Astrocyte (in vitro differentiated cells and primary cell): ENCODE data around the gene TPGS1. TPM values are rescaled to one million over a fixed set of nuclear protein-coding genes. Genes with fewer than 3 reads are reported as not detected.

Experiments used
- DNase-seq: peaks from one replicate; pipeline ENCODE4 v3.0.0-alpha.2; 2010; ENCODE audit warnings: low read depth
- FAIRE-seq: peaks from 2 replicates; lab custom pipeline; 2011; peaks lifted over from hg19 to GRCh38; lab: Jason Lieb, UNC
- H2AFZ ChIP-seq: 2 replicates; pipeline ENCODE4 v1.6.0; 2012; ENCODE audit warnings: low read depth, low read length, inconsistent platforms
- H3K27ac ChIP-seq: 2 replicates; pipeline ENCODE4 v1.5.1; 2011; ENCODE audit warnings: low read depth, low read length, inconsistent platforms
- H3K27me3 ChIP-seq: 2 replicates; pipeline ENCODE4 v1.6.0; 2011; ENCODE audit warnings: low read length, inconsistent platforms; ENCODE audit not compliant: insufficient read depth
- H3K36me3 ChIP-seq: 2 replicates; pipeline ENCODE4 v1.5.1; 2011; ENCODE audit warnings: low read length, inconsistent platforms; ENCODE audit not compliant: insufficient read depth
- H3K4me1 ChIP-seq: 2 replicates; pipeline ENCODE4 v1.5.1; 2011; ENCODE audit warnings: low read length, inconsistent platforms; ENCODE audit not compliant: insufficient read depth
- H3K4me2 ChIP-seq: 2 replicates; pipeline ENCODE4 v1.6.0; 2012; ENCODE audit warnings: low read length, inconsistent platforms
- H3K4me3 ChIP-seq: 2 replicates; pipeline ENCODE4 v1.5.1; 2011; ENCODE audit warnings: low read depth, mild to moderate bottlenecking, low read length, inconsistent platforms; ENCODE audit not compliant: insufficient read depth
- H3K79me2 ChIP-seq: 2 replicates; pipeline ENCODE4 v1.6.0; 2012; ENCODE audit warnings: mild to moderate bottlenecking, low read length, inconsistent platforms; ENCODE audit not compliant: insufficient read depth
- H3K9ac ChIP-seq: 2 replicates; pipeline ENCODE4 v1.6.0; 2012; ENCODE audit warnings: mild to moderate bottlenecking, low read length, inconsistent platforms
- H3K9me3 ChIP-seq: 2 replicates; pipeline ENCODE4 v1.5.1; 2012; ENCODE audit warnings: low read depth, mild to moderate bottlenecking, low read length, inconsistent platforms; ENCODE audit not compliant: insufficient read depth
- H4K20me1 ChIP-seq: 2 replicates; pipeline ENCODE4 v1.6.0; 2012; ENCODE audit warnings: low read length, inconsistent platforms; ENCODE audit not compliant: insufficient read depth
- H3K27ac Mint-ChIP-seq: one replicate; pipeline ENCODE4 v1.8.0; 2021; ENCODE audit warnings: mild to moderate bottlenecking, mixed read lengths; ENCODE audit not compliant: unreplicated experiment
- H3K27me3 Mint-ChIP-seq: one replicate; pipeline ENCODE4 v1.8.0; 2021; ENCODE audit warnings: low read depth, mixed read lengths; ENCODE audit not compliant: unreplicated experiment
- H3K36me3 Mint-ChIP-seq: one replicate; pipeline ENCODE4 v1.8.0; 2021; ENCODE audit warnings: low read depth, mixed read lengths; ENCODE audit not compliant: unreplicated experiment
- H3K4me1 Mint-ChIP-seq: one replicate; pipeline ENCODE4 v1.8.0; 2021; ENCODE audit warnings: low read depth, mixed read lengths; ENCODE audit not compliant: unreplicated experiment
- H3K4me3 Mint-ChIP-seq: one replicate; pipeline ENCODE4 v1.8.0; 2021; ENCODE audit warnings: mild to moderate bottlenecking, moderate library complexity, mixed read lengths; ENCODE audit not compliant: unreplicated experiment
- H3K9me3 Mint-ChIP-seq: one replicate; pipeline ENCODE4 v1.8.0; 2021; ENCODE audit warnings: mild to moderate bottlenecking, mixed read lengths; ENCODE audit not compliant: unreplicated experiment
- CTCF ChIP-seq: IDR thresholded peaks from 2 replicates; pipeline ENCODE4 v1.5.1; 2011; ENCODE audit warnings: low read depth, mild to moderate bottlenecking, inconsistent platforms, low read length, moderate library complexity; ENCODE audit not compliant: insufficient read depth
- EZH2 ChIP-seq: IDR thresholded peaks from 2 replicates; pipeline ENCODE4 v1.6.1; 2012; ENCODE audit warnings: mild to moderate bottlenecking, low read length, inconsistent platforms; ENCODE audit not compliant: insufficient read depth
- total RNA-seq: library from RNA; stranded (reverse); gene quantifications from 2 replicates; pipeline ENCODE4 v1.2.1, GENCODE V29; 2021

Gene TPGS1
- total RNA-seq, 1 donor from 2014 or later, result 17.9 TPM

DNA sequence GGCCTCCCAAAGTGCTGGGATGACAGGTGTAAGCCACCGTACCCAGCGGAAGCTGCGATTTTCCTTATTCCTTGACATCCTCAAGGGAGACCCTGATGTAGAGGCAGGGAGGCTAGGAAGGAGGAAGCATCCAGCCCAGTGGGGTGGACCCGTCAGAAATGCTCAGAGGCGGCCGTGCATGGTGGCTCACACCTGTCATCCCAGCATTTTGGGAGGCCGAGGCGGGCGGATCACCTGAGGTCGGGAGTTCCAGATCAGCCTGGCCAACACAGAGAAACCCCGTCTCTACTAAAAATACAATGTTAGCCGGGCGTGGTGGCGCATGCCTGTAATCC, 48.1 kb downstream of the TPGS1 start:
- Histone ChIP-seq H3K4me1 (no peaks in the 10 kb centered on the region), H3K4me3 (no peak overlapping the region), H3K27ac (no peak overlapping the region), H3K36me3 (no peaks in the 10 kb centered on the region), H4K20me1 (no peaks in the 10 kb centered on the region), H3K9me3 (no peaks in the 10 kb centered on the region), H2AFZ (no peak overlapping the region), H3K4me2 (no peak overlapping the region), H3K27me3 (no peaks in the 10 kb centered on the region), H3K79me2 (no peaks in the 10 kb centered on the region), H3K9ac (no peak overlapping the region)
- Mint-ChIP-seq H3K9me3 (no peaks in the 10 kb centered on the region), H3K36me3 (no peaks in the 10 kb centered on the region), H3K4me3 (no peak overlapping the region), H3K27ac (no peak overlapping the region), H3K27me3 (no peaks in the 10 kb centered on the region), H3K4me1 (no peaks in the 10 kb centered on the region)
- TF ChIP-seq EZH2, result no peak
- no peak for TF ChIP-seq CTCF
- DNase-seq (no peak), FAIRE-seq (no peak)

GRCh38 chr19:556611-557382, 49.5 kb downstream of the TPGS1 start:
- Histone ChIP-seq H3K36me3 (no peaks in the 10 kb centered on the region), H3K27me3 (no peaks in the 10 kb centered on the region), H3K4me2 (no peak overlapping the region), H3K4me3 (no peak overlapping the region), H3K79me2 (no peaks in the 10 kb centered on the region), H4K20me1 (no peaks in the 10 kb centered on the region), H2AFZ (no peak overlapping the region), H3K27ac (no peak overlapping the region), H3K9me3 (no peaks in the 10 kb centered on the region), H3K4me1 (no peaks in the 10 kb centered on the region), H3K9ac (no peak overlapping the region)
- H3K9me3 Mint-ChIP-seq, result no peaks in the 10 kb centered on the region
- FAIRE-seq (no peak), DNase-seq (no peak)
- H3K4me3 Mint-ChIP-seq, result no peak overlapping the region
- no peaks in the 10 kb centered on the region for H3K4me1 Mint-ChIP-seq
- no peak for TF ChIP-seq CTCF
- no peaks in the 10 kb centered on the region for H3K27me3 Mint-ChIP-seq
- H3K36me3 Mint-ChIP-seq, result no peaks in the 10 kb centered on the region
- no peak overlapping the region for H3K27ac Mint-ChIP-seq

DNA sequence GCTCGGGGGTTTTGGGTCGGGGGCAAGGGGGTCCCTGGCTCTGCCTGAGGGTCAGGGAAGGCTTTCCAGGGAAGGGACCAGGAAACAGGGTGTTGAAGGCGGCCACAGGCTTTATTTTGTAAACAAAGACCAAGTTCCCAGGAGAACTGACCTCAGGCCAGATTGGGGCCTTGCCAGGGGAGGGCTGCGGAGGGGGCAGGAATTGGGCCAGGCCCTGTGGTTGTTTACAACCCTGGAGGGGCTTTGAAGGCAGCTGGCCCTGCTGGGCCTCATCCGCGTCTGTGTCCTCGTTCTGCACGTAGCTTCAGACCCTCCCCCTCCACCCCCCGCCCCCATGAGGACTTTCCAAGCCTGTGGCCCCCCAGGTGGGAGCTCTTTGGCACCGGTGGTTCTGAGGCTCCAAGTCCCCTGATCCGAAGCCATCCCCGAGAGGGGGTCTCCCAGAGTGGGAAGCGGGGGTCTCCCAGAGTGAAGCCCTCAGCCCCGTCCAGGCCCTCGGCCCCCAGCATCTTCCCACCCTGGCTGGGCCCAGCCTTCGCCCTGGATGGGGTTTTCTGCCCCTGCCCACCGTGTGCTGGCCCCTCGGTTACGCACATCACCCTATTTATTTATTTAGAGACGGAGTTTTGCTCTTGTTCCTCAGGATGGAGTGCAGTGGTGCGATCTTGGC, 51.6 kb downstream of the TPGS1 start:
- no peak overlapping the region for H2AFZ ChIP-seq
- H3K36me3 Mint-ChIP-seq, result peaks cover 4% of the 10 kb centered on the region
- no peak overlapping the region for H3K27ac ChIP-seq
- no peak overlapping the region for H3K9ac ChIP-seq
- no peaks in the 10 kb centered on the region for H3K4me1 ChIP-seq
- no peaks in the 10 kb centered on the region for H3K27me3 Mint-ChIP-seq
- H4K20me1 ChIP-seq, result no peaks in the 10 kb centered on the region
- H3K9me3 ChIP-seq, result no peaks in the 10 kb centered on the region
- no peaks in the 10 kb centered on the region for H3K79me2 ChIP-seq
- H3K9me3 Mint-ChIP-seq, result peaks cover 3% of the 10 kb centered on the region
- H3K4me1 Mint-ChIP-seq, result no peaks in the 10 kb centered on the region
- no peak overlapping the region for H3K4me3 ChIP-seq
- no peak overlapping the region for H3K4me2 ChIP-seq
- no peak overlapping the region for H3K27ac Mint-ChIP-seq
- H3K4me3 Mint-ChIP-seq, result no peak overlapping the region
- no peak for FAIRE-seq
- no peak for TF ChIP-seq EZH2
- no peak for TF ChIP-seq CTCF
- no peaks in the 10 kb centered on the region for H3K36me3 ChIP-seq
- DNase-seq, result no peak
- H3K27me3 ChIP-seq, result no peaks in the 10 kb centered on the region
